A673 (cell line): ENCODE data around the gene ZNF445.
"Not testable (repeated sequence)": the region's sequence is repeated elsewhere in the genome, so short reads cannot be mapped to it uniquely, and the experiment has no call there.

Experiments used
- CTCF ChIP-seq: fragments of 300-800, 200-600 bp; sonication (generic); conservative IDR thresholded peaks from 2 replicates; pipeline ENCODE4 v1.5.1; 2017; ENCODE audit warnings: low read depth, mild to moderate bottlenecking, antibody characterized with exemption, low read length, moderate library complexity, mixed read lengths
- EZH2 ChIP-seq: fragments of 200-600 bp; sonication (generic); IDR thresholded peaks from 2 replicates; pipeline ENCODE4 v1.6.1; 2017; ENCODE audit warnings: borderline replicate concordance, low read depth, mild to moderate bottlenecking, mixed read lengths, antibody characterized with exemption, low read length; ENCODE audit not compliant: poor library complexity, severe bottlenecking

GRCh38 chr3:44418118-44418517 is 59.4 kb downstream of the ZNF445 start:
- not testable (repeated sequence) for TF ChIP-seq CTCF, EZH2
